Neural cell (in vitro differentiated cells): ENCODE measurements around the gene FRY. TPM values are rescaled to one million over a fixed set of nuclear protein-coding genes. Genes with fewer than 3 reads are reported as not detected.

ENCODE experiments used
- H2AFZ ChIP-seq: fragments of 200-600, 300-800 bp; sonication (generic), shearing (Covaris generic); 2 replicates; pipeline ENCODE4 v1.6.0; 2014; ENCODE audit warnings: low read depth, mild to moderate bottlenecking, antibody characterized with exemption, low read length, moderate library complexity
- H3F3A ChIP-seq: fragments of 200-600 bp; shearing (Covaris generic); 2 replicates; pipeline ENCODE4 v1.6.1; 2016; ENCODE audit warnings: mild to moderate bottlenecking, moderate library complexity, mixed read lengths, antibody characterized with exemption, low read length; ENCODE audit not compliant: insufficient read depth, poor library complexity, severe bottlenecking
- H3K27ac ChIP-seq: fragments of 200-600, 300-800 bp; sonication (generic), shearing (Covaris generic); 2 replicates; pipeline ENCODE4 v1.5.1; 2014; ENCODE audit warnings: mild to moderate bottlenecking, low read length, moderate library complexity
- H3K27me3 ChIP-seq: fragments of 300-800, 200-600 bp; sonication (generic), shearing (Covaris generic); 2 replicates; pipeline ENCODE4 v1.6.0; 2014; ENCODE audit warnings: mild to moderate bottlenecking, low read depth, low read length, moderate library complexity; ENCODE audit not compliant: insufficient read depth
- H3K36me3 ChIP-seq: fragments of 300-800, 200-600 bp; sonication (generic), shearing (Covaris generic); 2 replicates; pipeline ENCODE4 v1.5.1; 2014; ENCODE audit warnings: mild to moderate bottlenecking, antibody characterized with exemption, low read length, moderate library complexity; ENCODE audit not compliant: insufficient read depth
- H3K4me2 ChIP-seq: fragments of 300-800, 200-600 bp; sonication (generic), shearing (Covaris generic); 2 replicates; pipeline ENCODE4 v1.6.0; 2014; ENCODE audit warnings: mild to moderate bottlenecking, low read length
- H3K4me3 ChIP-seq: fragments of 300-800, 200-600 bp; sonication (generic), shearing (Covaris generic); 2 replicates; pipeline ENCODE4 v1.5.1; 2014; ENCODE audit warnings: mild to moderate bottlenecking, low read length, moderate library complexity
- H3K79me2 ChIP-seq: fragments of 200-600 bp; shearing (Covaris generic); replicated peaks from 2 replicates; pipeline ENCODE4 v1.6.0; 2014; ENCODE audit warnings: mild to moderate bottlenecking, low read length, moderate library complexity; ENCODE audit not compliant: insufficient read depth
- H3K9ac ChIP-seq: fragments of 300-800, 200-600 bp; sonication (generic), shearing (Covaris generic); 2 replicates; pipeline ENCODE4 v1.6.1; 2016; ENCODE audit warnings: mild to moderate bottlenecking, low read length, mixed read lengths
- H3K9me2 ChIP-seq: fragments of 200-600 bp; shearing (Covaris generic); 2 replicates; pipeline ENCODE4 v1.6.1; 2016; ENCODE audit warnings: mild to moderate bottlenecking, low read length, mixed read lengths; ENCODE audit not compliant: insufficient read depth
- H3K9me3 ChIP-seq: fragments of 200-600, 300-800 bp; sonication (generic), shearing (Covaris generic); 2 replicates; pipeline ENCODE4 v1.6.1; 2016; ENCODE audit warnings: mild to moderate bottlenecking, mixed run types, low read length, moderate library complexity, mixed read lengths
- H4K20me1 ChIP-seq: fragments of 200-600 bp; shearing (Covaris generic); 2 replicates; pipeline ENCODE4 v1.6.1; 2016; ENCODE audit warnings: mild to moderate bottlenecking, mixed run types; ENCODE audit not compliant: insufficient read depth
- EP300 ChIP-seq: fragments of 450-650 bp; conservative IDR thresholded peaks from 2 replicates; pipeline ENCODE4 v1.6.1; 2014; ENCODE audit warnings: antibody characterized with exemption, mild to moderate bottlenecking, moderate library complexity; ENCODE audit not compliant: poor library complexity, severe bottlenecking
- EZH2 ChIP-seq: fragments of 200-600, 300-800 bp; shearing (Covaris generic), sonication (generic); IDR thresholded peaks from 2 replicates; pipeline ENCODE4 v1.6.1; 2014; ENCODE audit warnings: antibody characterized with exemption, low read length, borderline replicate concordance, mild to moderate bottlenecking; ENCODE audit not compliant: insufficient read depth, poor library complexity, severe bottlenecking
- MXI1 ChIP-seq: fragments of 450-650 bp; conservative IDR thresholded peaks from 2 replicates; pipeline ENCODE4 v1.6.1; 2014; ENCODE audit warnings: antibody characterized with exemption, mild to moderate bottlenecking; ENCODE audit not compliant: poor library complexity, severe bottlenecking
- POLR2AphosphoS5 ChIP-seq: IDR thresholded peaks from 2 replicates; pipeline ENCODE4 v1.6.1; 2012
- RAD21 ChIP-seq: fragments of 450-650 bp; conservative IDR thresholded peaks from 2 replicates; pipeline ENCODE4 v1.6.1; 2014; ENCODE audit warnings: antibody characterized with exemption, mild to moderate bottlenecking, moderate library complexity
- SMC3 ChIP-seq: fragments of 450-650 bp; conservative IDR thresholded peaks from 2 replicates; pipeline ENCODE4 v1.6.1; 2014; ENCODE audit warnings: antibody characterized with exemption, mild to moderate bottlenecking, moderate library complexity; ENCODE audit not compliant: poor library complexity
- TAF1 ChIP-seq: IDR thresholded peaks from 2 replicates; pipeline ENCODE4 v1.6.1; 2012; ENCODE audit warnings: low read depth
- polyA plus RNA-seq: library from polyadenylated mRNA; depleted of rRNA; stranded (reverse); fragments of >200 nt; gene quantifications from 2 replicates; pipeline ENCODE4 v1.2.3, GENCODE V29; 2014
- TF ChIP-seq, protein P1 (sequence below): IDR thresholded peaks from 2 replicates; pipeline ENCODE4 v1.6.1; 2012; ENCODE audit warnings: borderline replicate concordance
- TF ChIP-seq, protein P2 (sequence below): fragments of 450-650 bp; IDR thresholded peaks from 2 replicates; pipeline ENCODE4 v1.5.1; 2014; ENCODE audit warnings: antibody characterized with exemption, mild to moderate bottlenecking, moderate library complexity; ENCODE audit not compliant: poor library complexity, severe bottlenecking

The FRY gene
- polyA plus RNA-seq, 1 donor from 2014 or later = 49.3 TPM

DNA sequence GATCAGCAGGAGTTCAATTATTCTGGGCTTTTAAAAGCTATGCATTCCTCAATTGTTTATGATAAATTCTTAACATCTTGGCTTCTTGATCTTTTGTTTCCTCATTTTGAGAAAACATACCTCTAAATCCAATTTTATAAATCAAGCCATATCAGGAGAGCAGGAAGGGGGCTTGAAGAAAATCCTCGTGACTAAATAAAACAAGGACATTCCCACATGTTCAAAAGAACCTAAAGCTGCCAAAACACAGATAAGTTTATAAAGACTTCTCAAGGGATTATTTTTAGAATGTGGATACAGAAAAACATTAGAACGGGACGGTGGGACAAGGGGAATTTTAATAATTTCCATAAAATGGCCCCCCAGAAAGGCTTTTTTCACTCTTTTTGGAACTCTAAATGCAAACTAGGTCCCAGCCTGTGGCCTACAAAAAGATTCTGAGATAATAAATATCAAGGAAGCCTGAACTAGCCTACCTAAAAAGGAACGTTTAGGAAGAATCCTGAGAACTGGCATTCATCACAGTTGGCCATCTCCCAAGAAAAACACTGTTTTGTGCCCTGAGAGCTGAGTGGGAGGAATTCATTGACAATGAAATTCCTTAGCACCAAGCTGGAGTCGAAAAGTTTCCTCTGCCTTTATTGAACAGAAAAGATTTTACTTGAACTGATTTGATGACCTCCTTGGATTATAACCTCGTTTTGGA is 253.5 kb downstream of the FRY start:
- no peak overlapping the region for H3K4me2 ChIP-seq

DNA sequence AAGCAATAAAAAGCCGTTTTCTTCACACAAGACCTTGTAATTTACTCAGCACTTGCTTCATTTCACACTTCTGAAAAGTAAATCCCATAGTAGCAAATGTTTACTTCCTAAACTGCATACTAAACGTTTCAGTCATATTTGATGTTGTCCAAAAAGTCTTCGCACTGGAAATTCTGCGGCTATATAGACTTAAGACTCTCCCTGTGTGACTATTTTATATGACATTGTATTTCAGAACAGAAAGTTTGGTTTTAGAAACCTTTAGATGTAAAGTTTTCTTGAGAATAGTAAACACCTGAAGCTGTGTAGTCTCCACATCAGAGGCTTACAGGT is 254.0 kb downstream of the FRY start:
- no peaks in the 10 kb centered on the region for H3K27me3 ChIP-seq
- H3K27ac ChIP-seq = no peak overlapping the region
- TF ChIP-seq, protein P1, sequence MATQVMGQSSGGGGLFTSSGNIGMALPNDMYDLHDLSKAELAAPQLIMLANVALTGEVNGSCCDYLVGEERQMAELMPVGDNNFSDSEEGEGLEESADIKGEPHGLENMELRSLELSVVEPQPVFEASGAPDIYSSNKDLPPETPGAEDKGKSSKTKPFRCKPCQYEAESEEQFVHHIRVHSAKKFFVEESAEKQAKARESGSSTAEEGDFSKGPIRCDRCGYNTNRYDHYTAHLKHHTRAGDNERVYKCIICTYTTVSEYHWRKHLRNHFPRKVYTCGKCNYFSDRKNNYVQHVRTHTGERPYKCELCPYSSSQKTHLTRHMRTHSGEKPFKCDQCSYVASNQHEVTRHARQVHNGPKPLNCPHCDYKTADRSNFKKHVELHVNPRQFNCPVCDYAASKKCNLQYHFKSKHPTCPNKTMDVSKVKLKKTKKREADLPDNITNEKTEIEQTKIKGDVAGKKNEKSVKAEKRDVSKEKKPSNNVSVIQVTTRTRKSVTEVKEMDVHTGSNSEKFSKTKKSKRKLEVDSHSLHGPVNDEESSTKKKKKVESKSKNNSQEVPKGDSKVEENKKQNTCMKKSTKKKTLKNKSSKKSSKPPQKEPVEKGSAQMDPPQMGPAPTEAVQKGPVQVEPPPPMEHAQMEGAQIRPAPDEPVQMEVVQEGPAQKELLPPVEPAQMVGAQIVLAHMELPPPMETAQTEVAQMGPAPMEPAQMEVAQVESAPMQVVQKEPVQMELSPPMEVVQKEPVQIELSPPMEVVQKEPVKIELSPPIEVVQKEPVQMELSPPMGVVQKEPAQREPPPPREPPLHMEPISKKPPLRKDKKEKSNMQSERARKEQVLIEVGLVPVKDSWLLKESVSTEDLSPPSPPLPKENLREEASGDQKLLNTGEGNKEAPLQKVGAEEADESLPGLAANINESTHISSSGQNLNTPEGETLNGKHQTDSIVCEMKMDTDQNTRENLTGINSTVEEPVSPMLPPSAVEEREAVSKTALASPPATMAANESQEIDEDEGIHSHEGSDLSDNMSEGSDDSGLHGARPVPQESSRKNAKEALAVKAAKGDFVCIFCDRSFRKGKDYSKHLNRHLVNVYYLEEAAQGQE = no peak
- no peak overlapping the region for H2AFZ ChIP-seq
- no peak overlapping the region for H3K9ac ChIP-seq
- H3K4me2 ChIP-seq = no peak overlapping the region
- no peaks in the 10 kb centered on the region for H3K9me2 ChIP-seq
- H3K4me3 ChIP-seq = no peak overlapping the region
- H4K20me1 ChIP-seq = no peaks in the 10 kb centered on the region
- no peaks in the 10 kb centered on the region for H3K79me2 ChIP-seq
- no peaks in the 10 kb centered on the region for H3K9me3 ChIP-seq
- H3F3A ChIP-seq = no peaks in the 10 kb centered on the region
- peaks cover 17% of the 10 kb centered on the region for H3K36me3 ChIP-seq

More for the DNA sequence above, 253.5 kb downstream of the FRY start:
- TF ChIP-seq EP300 = no peak
- TF ChIP-seq TAF1 = no peak
- no peak for TF ChIP-seq EZH2
- TF ChIP-seq SMC3 = no peak
- no peak for TF ChIP-seq POLR2AphosphoS5
- no peak for TF ChIP-seq RAD21
- TF ChIP-seq MXI1 = no peak
- TF ChIP-seq, protein P2, sequence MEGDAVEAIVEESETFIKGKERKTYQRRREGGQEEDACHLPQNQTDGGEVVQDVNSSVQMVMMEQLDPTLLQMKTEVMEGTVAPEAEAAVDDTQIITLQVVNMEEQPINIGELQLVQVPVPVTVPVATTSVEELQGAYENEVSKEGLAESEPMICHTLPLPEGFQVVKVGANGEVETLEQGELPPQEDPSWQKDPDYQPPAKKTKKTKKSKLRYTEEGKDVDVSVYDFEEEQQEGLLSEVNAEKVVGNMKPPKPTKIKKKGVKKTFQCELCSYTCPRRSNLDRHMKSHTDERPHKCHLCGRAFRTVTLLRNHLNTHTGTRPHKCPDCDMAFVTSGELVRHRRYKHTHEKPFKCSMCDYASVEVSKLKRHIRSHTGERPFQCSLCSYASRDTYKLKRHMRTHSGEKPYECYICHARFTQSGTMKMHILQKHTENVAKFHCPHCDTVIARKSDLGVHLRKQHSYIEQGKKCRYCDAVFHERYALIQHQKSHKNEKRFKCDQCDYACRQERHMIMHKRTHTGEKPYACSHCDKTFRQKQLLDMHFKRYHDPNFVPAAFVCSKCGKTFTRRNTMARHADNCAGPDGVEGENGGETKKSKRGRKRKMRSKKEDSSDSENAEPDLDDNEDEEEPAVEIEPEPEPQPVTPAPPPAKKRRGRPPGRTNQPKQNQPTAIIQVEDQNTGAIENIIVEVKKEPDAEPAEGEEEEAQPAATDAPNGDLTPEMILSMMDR = no peak
- TF ChIP-seq, protein P1 = no peak
- no peak overlapping the region for H3K4me3 ChIP-seq
- no peak overlapping the region for H2AFZ ChIP-seq
- H3F3A ChIP-seq = no peaks in the 10 kb centered on the region
- H4K20me1 ChIP-seq = no peaks in the 10 kb centered on the region
- H3K9ac ChIP-seq = no peak overlapping the region
- no peak overlapping the region for H3K27ac ChIP-seq
- peaks cover 12% of the 10 kb centered on the region for H3K36me3 ChIP-seq
- no peaks in the 10 kb centered on the region for H3K9me2 ChIP-seq
- no peaks in the 10 kb centered on the region for H3K9me3 ChIP-seq
- H3K79me2 ChIP-seq = no peaks in the 10 kb centered on the region
- no peaks in the 10 kb centered on the region for H3K27me3 ChIP-seq
